Stomach smooth muscle (tissue), 2 donors: ENCODE results near the gene RPL19.

ENCODE experiments used
- H3K27ac ChIP-seq: one replicate; pipeline ENCODE4 v1.7.0; 2013; ENCODE audit warnings: mild to moderate bottlenecking, low read length, inconsistent platforms
- H3K27me3 ChIP-seq, 2 donors: one replicate each; pipeline ENCODE4 v1.7.0; 2013; ENCODE audit warnings: low read length in 2 of 2; ENCODE audit not compliant: insufficient read depth in 2 of 2, control insufficient read depth in 1 of 2
- H3K36me3 ChIP-seq, 2 donors: one replicate each; pipeline ENCODE4 v1.7.0; 2013; ENCODE audit warnings: low read length in 2 of 2; ENCODE audit not compliant: control insufficient read depth in 2 of 2, insufficient read depth in 2 of 2
- H3K4me1 ChIP-seq: one replicate; pipeline ENCODE4 v1.7.0; 2013; ENCODE audit warnings: low read length; ENCODE audit not compliant: control insufficient read depth, insufficient read depth
- H3K4me3 ChIP-seq, 2 donors: one replicate each; pipeline ENCODE4 v1.7.0; 2013; ENCODE audit warnings: low read length in 2 of 2
- H3K9ac ChIP-seq, 2 donors: one replicate each; pipeline ENCODE4 v1.7.0; 2013; ENCODE audit warnings: low read length in 2 of 2, mild to moderate bottlenecking in 1 of 2
- H3K9me3 ChIP-seq, 2 donors: one replicate each; pipeline ENCODE4 v1.7.0; 2013; ENCODE audit warnings: low read length in 2 of 2; ENCODE audit not compliant: control insufficient read depth in 2 of 2
- donor health status: healthy.
- donor health status: Pancreatic carcinoma.

The RPL19 gene

GRCh38 chr17:39200070-39200879 lies at the start of gene RPL19:
Gene RPL19, plus strand, starts transcription at chr17:39200283. Its CDS starts 62 bp downstream, at chr17:39200345.
- Histone ChIP-seq H3K27me3 (no peaks in the 10 kb centered on the region), H3K9ac (peak within 1 kb of the TSS; percentile 79 to 98), H3K4me1 (peaks cover 44% of the 10 kb centered on the region)

GRCh38 chr17:39150795-39151149 lies 49.3 kb upstream of the RPL19 start:
- H3K27ac ChIP-seq = no peak overlapping the region
- peak overlapping the region in 1 of 2 donors; percentile 63 for H3K4me3 ChIP-seq
- no peaks in the 10 kb centered on the region for H3K9me3 ChIP-seq
- no peaks in the 10 kb centered on the region for H3K36me3 ChIP-seq
- peak overlapping the region in 1 of 2 donors; percentile 21 for H3K9ac ChIP-seq
- peaks cover 11 to 17% of the 10 kb centered on the region in 2 donors for H3K27me3 ChIP-seq
- peaks cover 29% of the 10 kb centered on the region for H3K4me1 ChIP-seq

More at GRCh38 chr17:39200070-39200879, at the start of gene RPL19:
- H3K9me3 ChIP-seq = no peaks in the 10 kb centered on the region
- H3K27ac ChIP-seq = peak within 1 kb of the TSS; percentile 98
- peak within 1 kb of the TSS; percentile 65 to 97 for H3K4me3 ChIP-seq
- H3K36me3 ChIP-seq = peaks cover 30 to 31% of the 10 kb centered on the region in 2 donors

- Histone ChIP-seq H3K4me3 (peak within 1 kb of the TSS; percentile 91 to 99), H3K4me1 (peaks cover 29% of the 10 kb centered on the region), H3K9me3 (no peaks in the 10 kb centered on the region), H3K9ac (peak within 1 kb of the TSS; percentile 21 to 89), H3K36me3 (no peaks in the 10 kb centered on the region), H3K27me3 (peaks cover 11 to 17% of the 10 kb centered on the region in 2 donors), H3K27ac (peak within 1 kb of the TSS; percentile 79)
These were observed 48.7 kb upstream of the RPL19 start, which contains the start of gene PLXDC1 for GRCh38 chr17:39151150-39151942. Gene PLXDC1, minus strand, starts transcription at chr17:39151637. Its CDS starts 200 bp downstream, at chr17:39151437.

- H3K4me3 ChIP-seq = peak overlapping the region; percentile 91 to 99
- H3K27me3 ChIP-seq = peaks cover 11 to 16% of the 10 kb centered on the region in 2 donors
- peaks cover 29% of the 10 kb centered on the region for H3K4me1 ChIP-seq
- H3K9ac ChIP-seq = peak overlapping the region in 1 of 2 donors; percentile 89
- no peaks in the 10 kb centered on the region for H3K9me3 ChIP-seq
- peak overlapping the region; percentile 79 for H3K27ac ChIP-seq
- H3K36me3 ChIP-seq = no peaks in the 10 kb centered on the region
These were observed 47.9 kb upstream of the RPL19 start for GRCh38 chr17:39151943-39152818.

GRCh38 chr17:39153599-39154051 lies 46.5 kb upstream of the RPL19 start:
- no peaks in the 10 kb centered on the region for H3K9me3 ChIP-seq
- H3K27ac ChIP-seq = peak overlapping the region; percentile 79
- peak overlapping the region; percentile 86 to 89 for H3K9ac ChIP-seq
- peaks cover 29% of the 10 kb centered on the region for H3K4me1 ChIP-seq
- peak overlapping the region; percentile 91 to 99 for H3K4me3 ChIP-seq
- peaks cover 11 to 13% of the 10 kb centered on the region in 2 donors for H3K27me3 ChIP-seq
- no peaks in the 10 kb centered on the region for H3K36me3 ChIP-seq

GRCh38 chr17:39155654-39156053 lies 44.4 kb upstream of the RPL19 start:
- H3K27ac ChIP-seq = no peak overlapping the region
- H3K4me3 ChIP-seq = no peak overlapping the region
- no peak overlapping the region for H3K9ac ChIP-seq
- H3K4me1 ChIP-seq = peaks cover 27% of the 10 kb centered on the region
- no peaks in the 10 kb centered on the region for H3K36me3 ChIP-seq
- peaks cover 4 to 7% of the 10 kb centered on the region in 2 donors for H3K27me3 ChIP-seq
- H3K9me3 ChIP-seq = no peaks in the 10 kb centered on the region

- Histone ChIP-seq H3K36me3 (no peaks in the 10 kb centered on the region), H3K9me3 (no peaks in the 10 kb centered on the region), H3K27ac (no peak overlapping the region), H3K9ac (no peak overlapping the region), H3K4me1 (peaks cover 19% of the 10 kb centered on the region), H3K27me3 (no peaks in the 10 kb centered on the region), H3K4me3 (no peak overlapping the region)
These were observed 43.6 kb upstream of the RPL19 start for GRCh38 chr17:39156491-39156890.

- no peak overlapping the region for H3K4me3 ChIP-seq
- no peak overlapping the region for H3K27ac ChIP-seq
- H3K4me1 ChIP-seq = no peaks in the 10 kb centered on the region
- no peaks in the 10 kb centered on the region for H3K9me3 ChIP-seq
- H3K9ac ChIP-seq = no peak overlapping the region
- H3K27me3 ChIP-seq = no peaks in the 10 kb centered on the region
- H3K36me3 ChIP-seq = no peaks in the 10 kb centered on the region
These were observed 41.5 kb upstream of the RPL19 start for GRCh38 chr17:39158623-39159022.

- Histone ChIP-seq H3K4me1 (peaks cover 18% of the 10 kb centered on the region), H3K9me3 (no peaks in the 10 kb centered on the region), H3K36me3 (no peaks in the 10 kb centered on the region), H3K27me3 (no peaks in the 10 kb centered on the region), H3K27ac (no peak overlapping the region), H3K4me3 (no peak overlapping the region), H3K9ac (no peak overlapping the region)
These were observed 38.1 kb upstream of the RPL19 start for GRCh38 chr17:39161962-39162361.

GRCh38 chr17:39164675-39165143 lies 35.4 kb upstream of the RPL19 start:
- Histone ChIP-seq H3K4me3 (peak overlapping the region; percentile 83 to 88), H3K36me3 (no peaks in the 10 kb centered on the region), H3K27me3 (no peaks in the 10 kb centered on the region), H3K27ac (no peak overlapping the region), H3K9ac (peak overlapping the region; percentile 62 to 80), H3K4me1 (peaks cover 18% of the 10 kb centered on the region), H3K9me3 (no peaks in the 10 kb centered on the region)
